ENCODE measurements around the gene ADAMTS14.

DNA sequence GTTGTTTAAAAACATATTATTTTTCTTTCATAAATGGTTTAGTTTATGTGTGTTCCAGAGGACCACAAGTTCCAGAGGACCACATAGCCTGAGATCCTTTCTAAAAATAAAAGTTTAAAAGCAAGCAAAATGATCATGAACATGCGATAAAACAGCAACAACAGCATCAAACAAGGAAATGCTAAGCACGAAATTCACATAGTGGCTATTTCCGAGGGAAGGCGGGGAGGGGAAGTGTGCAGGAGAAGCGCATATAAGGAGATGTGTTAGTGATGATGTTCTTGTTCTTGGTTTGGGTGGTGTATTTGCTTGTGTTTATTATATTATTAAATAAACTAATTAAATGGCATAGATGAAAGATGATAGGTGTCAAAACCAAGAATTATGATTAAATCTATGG is 111.7 kb downstream of the ADAMTS14 start:
- TF ChIP-seq POLR2A (IDR thresholded peaks at IDR 0.05; ENCODE audit: low read depth, low read length) (no peak), POLR2AphosphoS5 (IDR thresholded peaks at IDR 0.05; ENCODE audit: low read depth, low read length) (no peak), TAF1 (IDR thresholded peaks at IDR 0.05; ENCODE audit: low read depth, low read length) (no peak), PAX5 (IDR thresholded peaks at IDR 0.05; ENCODE audit: insufficient read depth, low read length, severe bottlenecking) (no peak), SPI1 (IDR thresholded peaks at IDR 0.05; ENCODE audit: low read depth, low read length) (no peak)

Data from GM12891 (cell line).